Measurements from ENCODE around the gene EMC10.
A peak's percentile ranks its signal among the peaks of the same experiment; 100 is the strongest.

Gene EMC10

GRCh38 chr19:50498219-50499056 is 22.1 kb downstream of the EMC10 start:
- DNase-seq (ENCODE audit: low read depth) = no peak
- TF ChIP-seq, protein P1, sequence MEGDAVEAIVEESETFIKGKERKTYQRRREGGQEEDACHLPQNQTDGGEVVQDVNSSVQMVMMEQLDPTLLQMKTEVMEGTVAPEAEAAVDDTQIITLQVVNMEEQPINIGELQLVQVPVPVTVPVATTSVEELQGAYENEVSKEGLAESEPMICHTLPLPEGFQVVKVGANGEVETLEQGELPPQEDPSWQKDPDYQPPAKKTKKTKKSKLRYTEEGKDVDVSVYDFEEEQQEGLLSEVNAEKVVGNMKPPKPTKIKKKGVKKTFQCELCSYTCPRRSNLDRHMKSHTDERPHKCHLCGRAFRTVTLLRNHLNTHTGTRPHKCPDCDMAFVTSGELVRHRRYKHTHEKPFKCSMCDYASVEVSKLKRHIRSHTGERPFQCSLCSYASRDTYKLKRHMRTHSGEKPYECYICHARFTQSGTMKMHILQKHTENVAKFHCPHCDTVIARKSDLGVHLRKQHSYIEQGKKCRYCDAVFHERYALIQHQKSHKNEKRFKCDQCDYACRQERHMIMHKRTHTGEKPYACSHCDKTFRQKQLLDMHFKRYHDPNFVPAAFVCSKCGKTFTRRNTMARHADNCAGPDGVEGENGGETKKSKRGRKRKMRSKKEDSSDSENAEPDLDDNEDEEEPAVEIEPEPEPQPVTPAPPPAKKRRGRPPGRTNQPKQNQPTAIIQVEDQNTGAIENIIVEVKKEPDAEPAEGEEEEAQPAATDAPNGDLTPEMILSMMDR (IDR thresholded peaks at IDR 0.05; ENCODE audit: insufficient read depth, low read depth, low read length, missing control alignments) = no peak
- H3K4me3 ChIP-seq (ENCODE audit: low read depth, low read length) = no peak overlapping the region

GRCh38 chr19:50500060-50500752 is 23.9 kb downstream of the EMC10 start:
- TF ChIP-seq, protein P1 (IDR thresholded peaks at IDR 0.05; ENCODE audit: insufficient read depth, low read depth, low read length, missing control alignments) = peak; percentile 21
- no peak overlapping the region for H3K4me3 ChIP-seq (ENCODE audit: low read depth, low read length)
- peak; percentile 38 for DNase-seq (ENCODE audit: low read depth)

DNA sequence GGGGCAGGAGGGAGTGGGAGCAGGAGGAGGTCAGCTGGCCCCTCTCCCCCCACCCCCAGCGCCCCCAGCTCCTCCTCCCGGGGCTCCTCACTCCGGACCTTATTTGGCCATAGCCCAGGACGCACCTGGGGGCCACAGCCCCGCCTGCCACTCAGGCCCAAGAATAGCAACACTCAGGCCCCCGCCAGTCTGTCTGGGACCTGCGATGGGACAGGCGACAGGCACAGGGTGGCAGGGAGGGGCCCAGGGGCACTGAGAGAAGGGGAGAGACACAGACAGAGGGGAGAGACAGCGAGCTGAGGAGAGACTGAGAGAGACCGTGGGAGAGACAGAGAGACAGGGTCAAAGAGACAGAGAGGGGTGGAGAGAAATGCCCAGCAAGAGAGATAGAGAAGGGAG is 24.4 kb downstream of the EMC10 start:
- no peak for DNase-seq (ENCODE audit: low read depth)
- TF ChIP-seq, protein P1 (IDR thresholded peaks at IDR 0.05; ENCODE audit: insufficient read depth, low read depth, low read length, missing control alignments) = no peak
- no peak overlapping the region for H3K4me3 ChIP-seq (ENCODE audit: low read depth, low read length)

GRCh38 chr19:50501186-50501567 is 24.9 kb downstream of the EMC10 start:
- no peak overlapping the region for H3K4me3 ChIP-seq (ENCODE audit: low read depth, low read length)
- TF ChIP-seq, protein P1 (IDR thresholded peaks at IDR 0.05; ENCODE audit: insufficient read depth, low read depth, low read length, missing control alignments) = no peak
- no peak for DNase-seq (ENCODE audit: low read depth)

- H3K4me3 ChIP-seq (ENCODE audit: low read depth, low read length) = no peak overlapping the region
- DNase-seq (ENCODE audit: low read depth) = no peak
- TF ChIP-seq, protein P1 (IDR thresholded peaks at IDR 0.05; ENCODE audit: insufficient read depth, low read depth, low read length, missing control alignments) = no peak
Observed at GRCh38 chr19:50501568-50502475, 25.5 kb downstream of the EMC10 start.

DNA sequence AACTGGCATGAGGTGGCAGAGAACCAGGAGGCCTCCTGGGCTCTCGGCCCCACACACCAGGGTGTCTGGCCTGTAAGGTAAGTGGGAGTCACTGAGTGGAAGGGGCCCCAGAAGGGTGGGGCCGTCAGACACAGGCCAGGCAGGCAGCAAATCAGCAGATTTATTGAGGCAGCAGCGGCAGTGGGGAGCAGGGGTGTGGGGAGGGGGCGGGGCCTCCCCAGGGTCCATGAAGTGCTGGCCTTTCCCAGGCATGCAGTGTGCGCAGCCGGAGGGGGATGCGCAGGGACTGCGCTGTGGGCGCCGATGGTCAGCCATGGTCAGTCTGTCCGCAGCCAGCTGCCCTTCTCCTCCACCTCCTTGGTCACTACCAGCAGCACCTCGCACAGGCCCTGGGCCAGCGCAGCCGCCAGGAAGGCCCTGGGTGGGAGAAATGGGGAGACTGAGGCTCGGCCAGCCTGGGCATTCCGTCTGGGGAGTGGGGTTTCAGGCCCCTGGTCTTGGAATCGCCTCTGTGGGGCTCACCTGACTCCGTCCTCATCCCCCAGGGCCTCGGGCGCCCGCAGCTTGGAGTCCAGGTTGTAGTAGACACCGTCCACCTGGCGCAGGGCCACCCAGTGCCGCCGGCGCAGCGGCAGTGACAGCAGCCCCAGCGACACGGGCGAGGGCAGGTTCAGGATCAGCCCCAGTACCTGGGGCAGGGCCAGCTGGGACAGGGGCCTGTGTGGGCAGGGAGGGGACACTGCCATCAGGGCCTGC is 29.7 kb downstream of the EMC10 start:
- no peak for DNase-seq (ENCODE audit: low read depth)
- TF ChIP-seq, protein P1 (IDR thresholded peaks at IDR 0.05; ENCODE audit: insufficient read depth, low read depth, low read length, missing control alignments) = no peak
- no peak overlapping the region for H3K4me3 ChIP-seq (ENCODE audit: low read depth, low read length)

Measured in GM12865 (cell line).